A204.1 (cell line): ENCODE results near the gene TFF2.

Experiments
- FAIRE-seq: peaks from 2 replicates; lab custom pipeline; 2012; peaks lifted over from hg19 to GRCh38; lab: Jason Lieb, UNC

Gene TFF2

GRCh38 chr21:42366292-42367010, 15.7 kb upstream of the TFF2 start, which contains the start of gene TFF1:
TSS of gene TFF1 (minus strand) at chr21:42366535. CDS start at chr21:42366495, 40 bp downstream.
- FAIRE-seq: no peak

- FAIRE-seq: no peak
These were observed 15.0 kb upstream of the TFF2 start for GRCh38 chr21:42365770-42366169.

- FAIRE-seq: no peak
These were observed 13.6 kb upstream of the TFF2 start for GRCh38 chr21:42364304-42364865.

GRCh38 chr21:42363312-42363711, 12.5 kb upstream of the TFF2 start:
- FAIRE-seq: no peak

GRCh38 chr21:42362700-42363099, 11.9 kb upstream of the TFF2 start:
- no peak for FAIRE-seq

- FAIRE-seq: no peak
These were observed 11.4 kb upstream of the TFF2 start for GRCh38 chr21:42362198-42362597.

- no peak for FAIRE-seq
These were observed 10.5 kb upstream of the TFF2 start for GRCh38 chr21:42361286-42361685.

GRCh38 chr21:42360317-42360716, 9.5 kb upstream of the TFF2 start:
- FAIRE-seq: no peak

GRCh38 chr21:42358937-42359336, 8.1 kb upstream of the TFF2 start:
- FAIRE-seq: no peak

GRCh38 chr21:42358261-42358660, 7.5 kb upstream of the TFF2 start:
- FAIRE-seq: no peak

- FAIRE-seq: no peak
These were observed 6.5 kb upstream of the TFF2 start for GRCh38 chr21:42357307-42357706.

GRCh38 chr21:42356650-42357049, 5.9 kb upstream of the TFF2 start:
- FAIRE-seq: no peak

- no peak for FAIRE-seq
These were observed 5.3 kb upstream of the TFF2 start for GRCh38 chr21:42356046-42356445.

- FAIRE-seq: no peak
These were observed 2.8 kb upstream of the TFF2 start for GRCh38 chr21:42353623-42354022.

- no peak for FAIRE-seq
These were observed 1.8 kb upstream of the TFF2 start for GRCh38 chr21:42352441-42353095.

GRCh38 chr21:42351626-42352440, 1.0 kb upstream of the TFF2 start:
- FAIRE-seq: no peak

- no peak for FAIRE-seq
These were observed 380 bp downstream of the TFF2 start for GRCh38 chr21:42350318-42350910.

GRCh38 chr21:42349420-42350317, 1.1 kb downstream of the TFF2 start:
- no peak for FAIRE-seq

GRCh38 chr21:42348762-42349161, 2.0 kb downstream of the TFF2 start:
- no peak for FAIRE-seq

- FAIRE-seq: no peak
These were observed 3.0 kb downstream of the TFF2 start for GRCh38 chr21:42347601-42348327.
